ENCODE data around the gene MOSMO. TPM values are rescaled to one million over a fixed set of nuclear protein-coding genes. Genes with fewer than 3 reads are reported as not detected.
A peak's percentile ranks its signal among the peaks of the same experiment; 100 is the strongest.

The MOSMO gene
- 10 to 100 TPM; 16.1 to 33.6 TPM for total RNA-seq

DNA sequence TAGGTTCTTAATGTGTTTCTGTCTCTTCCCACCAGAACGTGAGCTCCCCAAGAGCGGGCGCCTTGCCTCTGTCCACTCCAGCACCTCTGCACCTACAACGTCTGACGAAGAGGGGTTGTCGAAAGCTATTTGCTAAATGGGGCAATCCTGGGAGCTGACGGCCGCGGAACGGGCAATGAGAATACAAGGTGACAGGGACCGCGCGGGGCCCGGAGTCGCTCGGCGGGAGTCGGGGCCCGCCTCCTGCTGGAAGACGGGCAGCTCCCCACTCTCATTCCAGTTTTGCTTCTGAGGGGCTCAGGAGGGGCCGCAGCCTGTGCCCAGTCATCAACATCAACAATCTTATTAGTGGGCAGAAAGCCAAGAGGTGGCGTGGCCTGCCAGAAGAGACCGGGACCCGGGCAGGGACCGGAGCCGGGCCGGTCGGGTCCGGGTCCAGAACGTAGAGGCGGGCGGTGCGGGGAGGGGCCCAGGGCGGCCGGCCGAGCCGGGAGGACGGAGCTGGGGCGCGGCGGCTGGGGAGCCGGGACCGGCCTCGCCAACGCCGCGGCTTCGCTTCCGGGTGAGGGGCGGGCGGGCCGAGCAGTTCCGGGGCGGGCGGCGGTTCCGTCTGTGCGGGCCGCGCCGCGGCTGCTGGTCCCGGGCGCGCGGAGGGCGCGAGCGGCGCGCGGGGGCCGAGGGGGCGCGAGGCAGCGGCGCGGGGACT is at the start of gene MOSMO:
Gene MOSMO, plus strand, starts transcription at position 603 of the 706 bp plus-strand sequence. CDS start 191 bp downstream, outside the sequence.
- peak within 1 kb of the TSS; percentile 90 for H3K4me3 ChIP-seq
- DNase-seq (ENCODE audit: low spot score) = no peak
- H3K27ac ChIP-seq = peak within 1 kb of the TSS; percentile 63 to 74
- H3K36me3 ChIP-seq = no peaks in the 10 kb centered on the region
- ATAC-seq (ENCODE audit: insufficient number of reproducible peaks, low FRiP score, low read depth) = peak; percentile 77
- peaks cover 9 to 24% of the 10 kb centered on the region in 2 donors for H3K4me1 ChIP-seq (ENCODE audit: control insufficient read depth in 1 of 2, low read depth in 2 of 2)
- no peaks in the 10 kb centered on the region for H3K27me3 ChIP-seq (replicated peaks; ENCODE audit: insufficient read depth)
- TF ChIP-seq, protein P1, sequence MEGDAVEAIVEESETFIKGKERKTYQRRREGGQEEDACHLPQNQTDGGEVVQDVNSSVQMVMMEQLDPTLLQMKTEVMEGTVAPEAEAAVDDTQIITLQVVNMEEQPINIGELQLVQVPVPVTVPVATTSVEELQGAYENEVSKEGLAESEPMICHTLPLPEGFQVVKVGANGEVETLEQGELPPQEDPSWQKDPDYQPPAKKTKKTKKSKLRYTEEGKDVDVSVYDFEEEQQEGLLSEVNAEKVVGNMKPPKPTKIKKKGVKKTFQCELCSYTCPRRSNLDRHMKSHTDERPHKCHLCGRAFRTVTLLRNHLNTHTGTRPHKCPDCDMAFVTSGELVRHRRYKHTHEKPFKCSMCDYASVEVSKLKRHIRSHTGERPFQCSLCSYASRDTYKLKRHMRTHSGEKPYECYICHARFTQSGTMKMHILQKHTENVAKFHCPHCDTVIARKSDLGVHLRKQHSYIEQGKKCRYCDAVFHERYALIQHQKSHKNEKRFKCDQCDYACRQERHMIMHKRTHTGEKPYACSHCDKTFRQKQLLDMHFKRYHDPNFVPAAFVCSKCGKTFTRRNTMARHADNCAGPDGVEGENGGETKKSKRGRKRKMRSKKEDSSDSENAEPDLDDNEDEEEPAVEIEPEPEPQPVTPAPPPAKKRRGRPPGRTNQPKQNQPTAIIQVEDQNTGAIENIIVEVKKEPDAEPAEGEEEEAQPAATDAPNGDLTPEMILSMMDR (IDR thresholded peaks at IDR 0.05) = no peak
- H3K9me3 ChIP-seq = no peaks in the 10 kb centered on the region

DNA sequence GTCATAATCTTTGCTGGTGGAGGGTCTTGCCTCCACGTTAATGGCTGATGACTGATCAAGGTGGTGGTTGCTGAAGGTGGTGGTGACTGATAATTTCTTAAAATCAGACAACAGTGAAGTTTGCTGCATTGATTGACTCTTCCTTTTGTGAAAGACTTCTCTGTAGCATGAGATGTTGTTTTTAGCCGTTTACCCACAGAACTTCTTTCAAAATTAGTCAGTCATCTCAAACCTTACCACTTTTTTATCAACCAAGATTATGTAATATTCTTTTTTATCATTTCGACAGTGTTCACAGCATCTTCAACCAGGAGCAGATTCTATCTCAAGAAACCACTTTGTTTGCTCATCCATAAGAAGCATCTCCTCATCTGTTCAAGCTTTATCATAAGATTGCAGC is 48.9 kb upstream of the MOSMO start:
- Histone ChIP-seq H3K36me3 (peaks cover 55% of the 10 kb centered on the region), H3K27ac (no peak overlapping the region), H3K4me1 (ENCODE audit: control insufficient read depth in 1 of 2, low read depth in 2 of 2) (peaks cover 6 to 15% of the 10 kb centered on the region in 2 donors), H3K27me3 (replicated peaks; ENCODE audit: insufficient read depth) (no peaks in the 10 kb centered on the region), H3K4me3 (no peak overlapping the region), H3K9me3 (no peaks in the 10 kb centered on the region)
- TF ChIP-seq, protein P1 (IDR thresholded peaks at IDR 0.05) = no peak
- no peak for DNase-seq (ENCODE audit: low spot score)
- no peak for ATAC-seq (ENCODE audit: insufficient number of reproducible peaks, low FRiP score, low read depth)

DNA sequence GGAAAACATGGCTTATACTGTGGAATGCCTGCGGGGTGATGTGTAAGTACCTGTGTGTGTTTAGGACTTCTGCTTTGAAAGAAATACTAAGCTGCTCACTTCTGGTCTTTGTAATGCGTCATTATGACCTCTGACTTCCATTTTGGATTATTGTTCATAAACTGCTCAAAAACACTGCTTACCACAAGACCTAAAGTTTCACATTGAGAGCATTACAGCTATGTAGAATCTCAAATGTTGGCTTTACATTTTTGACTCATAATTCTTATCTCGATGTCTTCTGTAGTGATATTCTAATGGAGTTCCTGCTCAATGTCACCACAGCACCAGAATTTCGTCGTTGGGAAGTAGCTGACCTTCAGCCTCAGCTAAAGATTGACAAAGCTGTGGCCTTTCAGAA is 45.4 kb upstream of the MOSMO start:
- TF ChIP-seq, protein P1 (IDR thresholded peaks at IDR 0.05) = no peak
- Histone ChIP-seq H3K4me1 (ENCODE audit: control insufficient read depth in 1 of 2, low read depth in 2 of 2) (no peaks in the 10 kb centered on the region), H3K36me3 (peaks cover 74% of the 10 kb centered on the region), H3K4me3 (no peak overlapping the region), H3K27me3 (replicated peaks; ENCODE audit: insufficient read depth) (no peaks in the 10 kb centered on the region), H3K9me3 (no peaks in the 10 kb centered on the region), H3K27ac (no peak overlapping the region)
- DNase-seq (ENCODE audit: low spot score) (no peak), ATAC-seq (ENCODE audit: insufficient number of reproducible peaks, low FRiP score, low read depth) (no peak)

DNA sequence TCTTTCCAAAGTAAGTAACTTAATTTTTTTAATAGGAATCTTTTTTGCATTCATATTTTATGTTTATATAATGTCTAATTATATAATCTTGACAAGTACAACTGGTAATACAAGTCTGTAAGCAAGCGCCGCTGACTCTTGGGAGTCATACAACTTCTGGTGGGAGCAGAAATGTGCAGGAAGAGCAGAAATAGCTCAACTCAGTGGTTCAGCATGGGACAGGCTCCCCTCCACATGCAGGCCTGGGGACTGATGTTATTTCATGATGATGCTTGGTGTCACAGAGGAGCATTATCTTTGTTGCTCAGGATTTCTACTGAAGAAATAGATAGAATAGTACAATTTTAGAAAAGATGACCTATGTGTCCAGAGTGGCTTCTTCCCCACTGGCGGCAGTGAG is 44.0 kb upstream of the MOSMO start:
- ATAC-seq (ENCODE audit: insufficient number of reproducible peaks, low FRiP score, low read depth) = no peak

DNA sequence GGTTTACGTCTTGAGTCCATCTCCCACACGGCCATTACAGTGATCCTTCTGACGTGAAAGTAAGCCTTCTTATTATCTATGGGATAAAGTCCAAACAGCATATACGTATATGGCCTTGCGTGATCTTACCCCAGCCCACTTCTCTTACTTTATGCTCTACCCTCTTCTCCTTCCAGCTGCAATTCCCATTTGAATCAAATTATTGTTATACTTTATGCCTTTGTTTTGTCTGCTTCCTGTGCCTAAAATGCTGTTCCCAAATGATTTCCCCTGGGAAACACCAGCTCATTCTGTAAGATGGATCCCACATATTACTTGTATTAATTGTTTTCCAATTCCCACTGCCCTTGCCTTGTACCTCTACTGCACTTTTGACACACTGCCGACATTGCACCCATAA is 43.6 kb upstream of the MOSMO start:
- DNase-seq (ENCODE audit: low spot score) (no peak), ATAC-seq (ENCODE audit: insufficient number of reproducible peaks, low FRiP score, low read depth) (no peak)
- Histone ChIP-seq H3K4me1 (ENCODE audit: control insufficient read depth in 1 of 2, low read depth in 2 of 2) (no peaks in the 10 kb centered on the region), H3K27me3 (replicated peaks; ENCODE audit: insufficient read depth) (no peaks in the 10 kb centered on the region), H3K4me3 (no peak overlapping the region), H3K9me3 (no peaks in the 10 kb centered on the region), H3K27ac (no peak overlapping the region), H3K36me3 (peaks cover 78% of the 10 kb centered on the region)
- TF ChIP-seq, protein P1 (IDR thresholded peaks at IDR 0.05) = no peak

More for the DNA sequence above, 44.0 kb upstream of the MOSMO start:
- no peaks in the 10 kb centered on the region for H3K4me1 ChIP-seq (ENCODE audit: control insufficient read depth in 1 of 2, low read depth in 2 of 2)
- no peak overlapping the region for H3K4me3 ChIP-seq
- H3K9me3 ChIP-seq = no peaks in the 10 kb centered on the region
- DNase-seq (ENCODE audit: low spot score) = no peak
- peaks cover 78% of the 10 kb centered on the region for H3K36me3 ChIP-seq
- H3K27me3 ChIP-seq (replicated peaks; ENCODE audit: insufficient read depth) = no peaks in the 10 kb centered on the region
- H3K27ac ChIP-seq = no peak overlapping the region
- TF ChIP-seq, protein P1 (IDR thresholded peaks at IDR 0.05) = no peak

Measured in thoracic aorta (tissue), 2 donors.